ENCODE measurements around the gene CTSK.

GRCh38 chr1:150820730-150821512 is 12.9 kb upstream of the CTSK start:
- TF ChIP-seq EZH2 (IDR thresholded peaks at IDR 0.05) (no peak), POLR2AphosphoS5 (IDR thresholded peaks at IDR 0.05; ENCODE audit: borderline replicate concordance, low read depth, low read length) (no peak)
